BJ (cell line): ENCODE results near the gene RBM47. TPM values are rescaled to one million over a fixed set of nuclear protein-coding genes. Genes with fewer than 3 reads are reported as not detected.

Experiments used
- CTCF ChIA-PET: fragments of 350-600 bp; formaldehyde crosslinking; extraction: SDS; loops from one replicate; lab custom pipeline; 2021; ENCODE audit warnings: antibody characterized with exemption, inconsistent platforms; lab: Yijun Ruan, JAX
- POLR2A ChIA-PET: fragments of 300-600 bp; sonication (Branson Sonifier 250); formaldehyde crosslinking; extraction: SDS; loops from one replicate; lab custom pipeline; 2021; ENCODE audit warnings: antibody characterized with exemption; lab: Charles Lee
- DNase-seq: peaks from one replicate; pipeline ENCODE4 v3.0.0-alpha.2; 2011; ENCODE audit warnings: low read depth
- H3K27me3 ChIP-seq: 2 replicates; pipeline ENCODE4 v1.6.0; 2011; ENCODE audit warnings: low read length; ENCODE audit not compliant: control insufficient read depth, insufficient read depth
- H3K36me3 ChIP-seq: 2 replicates; pipeline ENCODE4 v1.5.1; 2011; ENCODE audit warnings: low read length; ENCODE audit not compliant: control insufficient read depth, insufficient read depth
- H3K4me3 ChIP-seq: 2 replicates; pipeline ENCODE4 v1.5.1; 2011; ENCODE audit warnings: low read depth, mild to moderate bottlenecking, control low read depth, low read length
- polyA plus RNA-seq: library from polyadenylated mRNA; depleted of rRNA; stranded (reverse); fragments of >200 nt; gene quantifications from 2 replicates; pipeline ENCODE4 v1.2.3, GENCODE V29; 2011
- TF ChIP-seq, protein P1 (sequence below): IDR thresholded peaks from 2 replicates; pipeline ENCODE4 v1.5.1; 2011; ENCODE audit warnings: low read depth, mild to moderate bottlenecking, control low read depth, inconsistent platforms, low read length, moderate library complexity; ENCODE audit not compliant: insufficient read depth

Gene RBM47
- polyA plus RNA-seq, 1 experiment: 0.52 TPM

DNA sequence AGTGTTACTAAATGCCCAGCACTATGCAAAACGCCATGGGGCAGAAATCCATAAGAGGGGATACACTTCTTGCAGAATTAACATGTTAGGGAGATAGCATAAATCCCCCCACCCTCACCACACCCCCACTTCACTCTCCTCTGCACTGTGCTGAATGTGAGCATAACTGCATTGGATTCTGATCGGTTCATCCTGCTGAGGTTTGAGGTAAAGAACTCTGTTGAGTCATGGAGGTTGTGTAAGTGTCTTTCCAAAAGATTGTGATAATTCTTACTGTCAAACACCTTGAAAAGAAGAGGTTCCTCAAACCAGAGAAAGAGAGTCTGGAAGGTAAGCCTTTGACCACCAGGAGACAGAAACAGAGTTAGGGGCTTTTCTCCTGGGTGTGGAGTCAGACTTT, 43.6 kb downstream of the RBM47 start:
- no peaks in the 10 kb centered on the region for H3K36me3 ChIP-seq
- no peaks in the 10 kb centered on the region for H3K27me3 ChIP-seq
- CTCF ChIA-PET: no interaction called here
- H3K4me3 ChIP-seq: no peak overlapping the region
- TF ChIP-seq, protein P1, sequence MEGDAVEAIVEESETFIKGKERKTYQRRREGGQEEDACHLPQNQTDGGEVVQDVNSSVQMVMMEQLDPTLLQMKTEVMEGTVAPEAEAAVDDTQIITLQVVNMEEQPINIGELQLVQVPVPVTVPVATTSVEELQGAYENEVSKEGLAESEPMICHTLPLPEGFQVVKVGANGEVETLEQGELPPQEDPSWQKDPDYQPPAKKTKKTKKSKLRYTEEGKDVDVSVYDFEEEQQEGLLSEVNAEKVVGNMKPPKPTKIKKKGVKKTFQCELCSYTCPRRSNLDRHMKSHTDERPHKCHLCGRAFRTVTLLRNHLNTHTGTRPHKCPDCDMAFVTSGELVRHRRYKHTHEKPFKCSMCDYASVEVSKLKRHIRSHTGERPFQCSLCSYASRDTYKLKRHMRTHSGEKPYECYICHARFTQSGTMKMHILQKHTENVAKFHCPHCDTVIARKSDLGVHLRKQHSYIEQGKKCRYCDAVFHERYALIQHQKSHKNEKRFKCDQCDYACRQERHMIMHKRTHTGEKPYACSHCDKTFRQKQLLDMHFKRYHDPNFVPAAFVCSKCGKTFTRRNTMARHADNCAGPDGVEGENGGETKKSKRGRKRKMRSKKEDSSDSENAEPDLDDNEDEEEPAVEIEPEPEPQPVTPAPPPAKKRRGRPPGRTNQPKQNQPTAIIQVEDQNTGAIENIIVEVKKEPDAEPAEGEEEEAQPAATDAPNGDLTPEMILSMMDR: no peak
- POLR2A ChIA-PET: no interaction called here
- no peak for DNase-seq

GRCh38 chr4:40585201-40585799, 44.4 kb downstream of the RBM47 start:
- H3K36me3 ChIP-seq: no peaks in the 10 kb centered on the region
- POLR2A ChIA-PET: no interaction called here
- no peak for DNase-seq
- H3K4me3 ChIP-seq: no peak overlapping the region
- CTCF ChIA-PET: no interaction called here
- no peaks in the 10 kb centered on the region for H3K27me3 ChIP-seq
- TF ChIP-seq, protein P1: no peak

GRCh38 chr4:40584517-40585141, 45.0 kb downstream of the RBM47 start:
- no peak for DNase-seq
- Histone ChIP-seq H3K27me3 (no peaks in the 10 kb centered on the region), H3K36me3 (no peaks in the 10 kb centered on the region), H3K4me3 (no peak overlapping the region)
- TF ChIP-seq, protein P1: no peak
- POLR2A ChIA-PET: no interaction called here
- CTCF ChIA-PET: no interaction called here

DNA sequence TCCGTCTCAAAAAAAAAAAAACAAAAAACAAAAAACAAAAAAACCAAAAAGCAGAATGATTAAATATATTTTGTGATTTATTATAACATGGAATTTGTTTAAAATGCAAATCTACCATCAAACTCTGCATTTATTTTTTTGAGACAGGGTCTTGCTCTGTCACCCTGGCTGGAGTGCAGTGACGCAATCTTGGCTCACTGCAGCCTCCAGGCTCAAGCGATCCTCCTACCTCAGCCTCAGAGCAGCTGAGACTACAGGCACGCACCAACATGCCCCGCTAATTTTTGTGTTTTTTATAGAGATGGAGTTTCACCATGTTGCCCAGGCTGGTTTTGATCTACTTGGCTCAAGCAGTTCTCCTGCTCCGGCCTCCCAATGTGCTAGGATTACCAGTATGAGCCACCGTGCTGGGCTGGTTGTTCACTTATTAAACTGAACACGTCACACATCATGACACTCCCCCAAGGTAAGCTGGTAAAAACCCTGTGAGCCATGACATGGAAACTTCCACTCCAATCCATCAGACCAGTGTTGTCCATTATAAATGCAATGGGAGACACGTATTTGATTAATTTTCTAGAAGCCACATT, 45.7 kb downstream of the RBM47 start:
- ChIA-PET POLR2A (no interaction called here), CTCF (no interaction called here)
- DNase-seq: no peak
- TF ChIP-seq, protein P1: no peak
- Histone ChIP-seq H3K4me3 (no peak overlapping the region), H3K36me3 (no peaks in the 10 kb centered on the region), H3K27me3 (no peaks in the 10 kb centered on the region)

- Histone ChIP-seq H3K27me3 (no peaks in the 10 kb centered on the region), H3K4me3 (no peak overlapping the region), H3K36me3 (no peaks in the 10 kb centered on the region)
- CTCF ChIA-PET: no interaction called here
- TF ChIP-seq, protein P1: no peak
- POLR2A ChIA-PET: no interaction called here
- DNase-seq: no peak
Measured at GRCh38 chr4:40582413-40582812, 47.3 kb downstream of the RBM47 start.
